Sigmoid colon (tissue), 7 donors: Measurements from ENCODE around the gene IGSF9B. TPM values are rescaled to one million over a fixed set of nuclear protein-coding genes. Genes with fewer than 3 reads are reported as not detected.

Experiments
- DNase-seq: peaks from one replicate; pipeline ENCODE4 v3.0.0-alpha.2; 2019
- H3K27ac ChIP-seq, 4 donors: fragments of 200-600 bp; sonication (generic); one replicate each; pipeline ENCODE4 v1.5.1; 2016 to 2019; ENCODE audit warnings: mild to moderate bottlenecking in 1 of 4
- H3K27me3 ChIP-seq, 3 donors: fragments of 200-600 bp; sonication (generic); one replicate each; pipeline ENCODE4 v1.5.1; 2019; ENCODE audit warnings: mild to moderate bottlenecking in 1 of 3
- H3K36me3 ChIP-seq, 4 donors: fragments of 200-600 bp; sonication (generic); one replicate each; pipeline ENCODE4 v1.5.1; 2016 to 2019
- H3K4me1 ChIP-seq, 4 donors: fragments of 200-600 bp; sonication (generic); one replicate each; pipeline ENCODE4 v1.5.1; 2017 to 2019
- H3K4me3 ChIP-seq, 4 donors: fragments of 200-600 bp; sonication (generic); one replicate each; pipeline ENCODE4 v1.5.1; 2017 to 2019; ENCODE audit warnings: mild to moderate bottlenecking in 2 of 4, moderate library complexity in 1 of 4
- H3K9me3 ChIP-seq, 4 donors: fragments of 200-600 bp in 3 of 4; sonication (generic) in 3 of 4; one replicate each; pipeline versions ENCODE4 v1.5.1 to v1.6.1; 2013 to 2019
- CTCF ChIP-seq, 4 experiments: fragments of 450-650 bp in 3 of 4; fragments of 200-600 bp in 1 of 4; IDR thresholded peaks; one replicate each; pipeline ENCODE4 v1.5.1; 2016 to 2019; ENCODE audit warnings: antibody characterized with exemption in 4 of 4, mild to moderate bottlenecking in 3 of 4, moderate library complexity in 2 of 4
- EP300 ChIP-seq, 4 donors: sonication (generic); formaldehyde crosslinking; IDR thresholded peaks; one replicate each; pipeline ENCODE4 v1.6.1; 2017; ENCODE audit warnings: antibody characterized with exemption in 4 of 4
- POLR2A ChIP-seq, 2 donors: fragments of 450-650 bp; IDR thresholded peaks; one replicate each; pipeline ENCODE4 v1.6.1; 2016; ENCODE audit warnings: antibody characterized with exemption in 2 of 2, mild to moderate bottlenecking in 2 of 2, moderate library complexity in 2 of 2
- POLR2AphosphoS5 ChIP-seq, 4 donors: sonication (generic); formaldehyde crosslinking; IDR thresholded peaks; one replicate each; pipeline ENCODE4 v1.6.1; 2017; ENCODE audit warnings: antibody characterized with exemption in 4 of 4
- WGBS, 2 donors: extraction: QIAGEN DNeasy Blood & Tissue Kit; methylation state at CpG; one replicate each; pipeline ENCODE4 v1.1.7; 2013; 5-methylcytosine and 5-hydroxymethylcytosine counted together
- intact Hi-C: fragments of 100-400 bp; cut with DNase I; formaldehyde crosslinking; loops from one replicate; pipeline ENCODE4 v1.15.1; 2023
- polyA plus RNA-seq, 3 donors: library from polyadenylated mRNA; stranded (reverse); fragments of 200-250 nt; gene quantifications; one replicate each; pipeline ENCODE4 v1.2.3, GENCODE V29; 2013
- total RNA-seq, 4 donors: library from RNA; depleted of rRNA; stranded (reverse); fragments of >200 nt; gene quantifications; one replicate each; pipeline ENCODE4 v1.1.0, GENCODE V29; 2016
- donor health status: healthy with polysubstance abuse.
- donor health status: Bipolar disorder and iron deficiency.
- donor health status: healthy.

Gene IGSF9B
- total and polyA plus RNA-seq, 7 donors = under 0.01 to 53.7 (median 14.8) TPM; not detected in 1

- Histone ChIP-seq H3K27ac (no peak overlapping the region), H3K4me3 (no peak overlapping the region), H3K4me1 (no peaks in the 10 kb centered on the region), H3K9me3 (no peaks in the 10 kb centered on the region), H3K27me3 (peaks cover 0 to 6% (median 0%) of the 10 kb centered on the region in 3 donors), H3K36me3 (no peaks in the 10 kb centered on the region)
- 80% methylated on average over 6 of the region's 6 CpGs for WGBS, 2 donors
- no peak for DNase-seq
- intact Hi-C loops = no loop called here
- TF ChIP-seq POLR2AphosphoS5 (IDR thresholded peaks at IDR 0.05) (no peak), CTCF (IDR thresholded peaks at IDR 0.05) (no peak), EP300 (IDR thresholded peaks at IDR 0.05) (no peak), POLR2A (IDR thresholded peaks at IDR 0.05) (no peak)
Observed at GRCh38 chr11:133860151-133860550, 96.6 kb downstream of the IGSF9B start.

Other genes with a start within 250 kb of the IGSF9B start
- not detected for gene SPATA19, start 111.5 kb downstream of the IGSF9B start, total RNA-seq
- gene SPATA19, start 111.5 kb downstream of the IGSF9B start, polyA plus RNA-seq = not detected
- gene JAM3, start 112.1 kb upstream of the IGSF9B start, total RNA-seq = 100 to 1,000 TPM in 1 of 4 donors, 10 to 100 TPM in 3; 69.4 to 125 (median 82.0) TPM
- 1 to 10 TPM in 2 of 3 donors, under 1 TPM in 1; 0.69 to 7.5 (median 3.0) TPM for gene JAM3, start 112.1 kb upstream of the IGSF9B start, polyA plus RNA-seq